ENCODE data around the gene FKTN.

FKTN gene

DNA sequence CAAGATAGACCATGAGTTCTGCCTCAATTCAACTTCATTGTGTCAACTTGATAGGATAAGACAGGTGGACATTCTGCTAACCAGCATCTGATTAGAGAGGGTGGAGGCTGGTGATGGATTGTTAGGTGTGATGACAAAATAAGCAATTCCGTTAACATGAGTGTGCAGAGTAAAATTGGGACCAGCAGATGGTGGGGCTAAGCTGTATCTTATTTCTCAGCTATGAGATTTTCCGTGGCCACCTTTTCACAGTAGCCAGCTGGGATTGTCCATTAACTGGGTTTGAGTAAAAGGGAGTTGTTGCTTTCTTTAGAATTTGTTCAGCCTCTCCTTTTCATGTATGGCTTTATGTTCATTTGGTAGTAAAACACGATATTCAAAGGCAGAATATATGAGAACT is 75.5 kb downstream of the FKTN start:
- no peak for DNase-seq

DNA sequence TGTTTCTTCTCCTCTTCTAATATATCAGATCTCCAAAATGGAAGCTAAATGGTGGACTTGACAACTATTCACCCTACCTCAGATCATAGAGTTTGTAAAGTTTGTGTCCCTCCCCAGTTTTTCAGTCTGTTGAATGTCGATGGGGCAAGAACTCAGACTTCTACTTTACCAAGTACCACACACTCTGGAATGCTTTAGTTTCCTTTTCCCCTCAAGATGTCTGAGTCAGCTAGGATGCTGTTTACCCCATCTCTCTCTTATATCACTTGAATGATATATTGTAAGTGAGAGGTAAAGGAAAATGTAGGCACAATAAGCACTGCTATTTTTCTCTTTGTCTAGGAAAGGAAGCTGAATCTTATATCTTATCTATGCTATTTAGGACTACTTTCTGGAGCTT is 78.4 kb downstream of the FKTN start:
- no peak for DNase-seq

DNA sequence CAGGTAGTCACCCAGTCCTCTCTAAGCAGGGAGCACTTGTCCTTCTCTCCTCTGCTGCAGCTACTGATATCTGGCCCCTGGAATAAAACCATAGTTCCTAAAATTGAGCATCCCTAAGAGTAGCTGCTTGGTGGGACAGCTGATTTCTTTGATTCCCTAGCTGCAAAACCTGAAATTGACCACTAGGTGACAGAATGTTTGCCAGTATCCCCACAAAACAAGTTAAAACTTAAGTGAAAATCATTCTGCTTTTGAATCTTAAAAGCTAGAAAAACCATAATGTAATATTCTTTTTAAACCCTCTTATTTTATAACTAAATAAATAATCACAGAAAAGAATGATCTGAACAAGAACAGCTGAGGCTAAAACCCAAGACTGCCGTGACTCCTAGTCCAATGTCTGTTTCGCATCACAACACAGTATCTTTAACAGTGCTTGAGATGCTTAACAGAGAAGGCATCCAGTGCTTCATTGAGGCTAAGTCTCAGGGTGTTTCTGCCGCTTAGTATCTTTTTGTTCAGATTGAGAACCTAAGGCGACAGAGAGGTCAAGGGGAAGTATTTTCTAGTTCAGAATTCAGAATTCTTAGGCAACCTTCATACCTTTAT is 80.0 kb downstream of the FKTN start:
- DNase-seq: no peak

DNA sequence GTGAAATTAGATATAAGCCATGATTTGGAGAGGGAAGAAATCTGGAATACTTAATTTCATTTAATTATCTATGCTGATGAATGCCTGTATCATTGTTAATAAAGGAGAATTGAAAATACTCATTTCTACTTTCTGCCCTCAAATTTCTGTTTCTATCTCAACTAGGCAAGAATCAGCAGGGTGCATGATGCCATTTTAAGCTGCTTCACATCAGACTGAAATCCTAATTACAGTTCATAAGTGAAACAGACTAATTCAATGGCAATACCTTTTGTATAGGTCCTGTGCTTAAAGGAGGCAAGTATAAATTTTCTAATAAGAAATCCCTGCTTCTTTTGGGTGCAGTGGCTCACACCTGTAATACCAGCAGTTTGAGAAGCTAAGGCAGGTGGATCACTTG is 82.0 kb downstream of the FKTN start:
- DNase-seq: no peak

DNA sequence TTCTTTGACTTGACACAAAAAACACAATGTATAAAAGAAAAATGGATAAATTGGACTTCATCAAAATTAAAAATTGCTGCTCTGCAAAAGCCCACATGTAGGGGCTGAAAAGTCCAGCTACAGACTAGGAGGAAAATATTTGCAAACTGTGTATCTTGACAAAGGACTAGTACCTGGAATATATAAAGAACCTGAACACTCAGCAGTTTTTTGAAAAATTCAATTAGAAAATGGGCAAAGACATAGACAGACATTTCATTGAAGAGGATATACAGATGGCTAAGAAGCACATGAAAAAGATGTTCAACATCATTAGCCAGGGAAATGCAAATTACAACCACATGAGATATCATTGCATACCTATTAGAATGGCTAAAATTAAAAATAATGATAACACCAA is 85.9 kb downstream of the FKTN start:
- no peak for DNase-seq

DNA sequence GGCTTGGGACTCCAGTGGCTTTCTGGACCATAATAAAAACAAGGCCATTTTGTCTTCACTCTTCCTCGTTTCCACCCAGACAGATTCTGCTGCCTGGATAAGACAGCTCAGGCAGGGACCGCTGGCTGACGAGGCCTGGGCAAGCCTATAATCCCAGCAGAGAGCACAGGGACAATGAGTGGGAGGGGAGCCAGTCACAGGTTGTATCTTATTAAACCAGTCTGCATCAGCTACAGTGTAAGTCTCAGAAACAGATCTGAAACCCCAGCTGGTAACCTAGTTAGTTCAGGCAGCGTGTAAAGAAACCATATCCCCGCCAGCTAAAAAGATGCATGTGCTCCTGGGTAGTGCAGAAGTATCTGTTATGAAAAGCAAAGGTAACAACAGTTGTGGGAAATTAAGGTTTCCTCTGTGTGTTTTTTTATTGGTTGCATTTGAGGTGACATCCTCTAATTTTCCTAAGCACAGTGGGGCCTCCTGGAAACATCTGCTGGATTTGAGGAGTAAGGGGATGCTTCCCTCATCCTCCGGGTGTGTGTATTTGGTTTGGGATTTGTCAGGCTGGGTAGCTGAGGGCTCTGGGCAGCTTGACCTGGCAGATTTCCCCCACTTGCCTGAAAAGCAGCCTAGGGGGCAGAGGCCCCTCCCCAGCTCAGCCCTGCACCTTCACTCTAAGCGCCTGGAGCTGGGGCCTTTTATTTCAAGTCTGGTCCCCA is 89.1 kb downstream of the FKTN start:
- DNase-seq: no peak

DNA sequence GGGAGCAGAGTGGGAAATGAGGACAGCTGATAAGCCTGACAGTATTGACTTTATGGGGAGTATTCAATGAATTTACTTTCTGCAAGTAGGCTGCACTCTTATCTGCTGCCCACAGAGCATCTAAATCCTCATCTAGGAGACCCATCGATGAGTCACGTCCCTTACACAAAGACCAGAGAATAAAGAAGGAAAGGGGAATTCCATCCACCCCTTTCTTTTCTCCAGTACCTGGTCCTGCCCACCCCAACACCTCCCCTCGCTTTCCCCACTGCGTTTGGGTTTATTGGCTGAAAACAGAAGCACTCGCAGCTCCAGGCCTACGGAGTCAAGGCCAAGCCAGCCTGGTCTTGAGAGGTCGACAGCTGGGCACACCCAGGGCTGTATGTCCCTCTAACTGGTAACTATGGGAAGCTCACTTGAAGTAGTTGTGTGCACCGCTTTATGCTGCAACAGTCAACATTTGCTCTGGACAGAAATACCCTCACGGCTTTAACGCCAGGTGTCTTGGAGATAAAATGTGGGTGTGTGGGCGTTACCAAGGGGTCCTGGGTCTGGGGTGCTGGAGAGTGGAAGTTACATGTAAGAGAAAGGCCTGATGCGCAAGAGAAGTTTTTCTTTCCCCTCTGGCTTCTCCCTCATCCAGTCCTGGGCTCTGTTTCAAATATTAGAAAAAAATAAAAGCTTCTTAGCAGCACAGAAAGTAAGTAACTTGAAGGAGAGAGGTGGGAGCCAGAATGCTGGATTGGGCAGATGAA is 89.8 kb downstream of the FKTN start:
- no peak for DNase-seq

DNA sequence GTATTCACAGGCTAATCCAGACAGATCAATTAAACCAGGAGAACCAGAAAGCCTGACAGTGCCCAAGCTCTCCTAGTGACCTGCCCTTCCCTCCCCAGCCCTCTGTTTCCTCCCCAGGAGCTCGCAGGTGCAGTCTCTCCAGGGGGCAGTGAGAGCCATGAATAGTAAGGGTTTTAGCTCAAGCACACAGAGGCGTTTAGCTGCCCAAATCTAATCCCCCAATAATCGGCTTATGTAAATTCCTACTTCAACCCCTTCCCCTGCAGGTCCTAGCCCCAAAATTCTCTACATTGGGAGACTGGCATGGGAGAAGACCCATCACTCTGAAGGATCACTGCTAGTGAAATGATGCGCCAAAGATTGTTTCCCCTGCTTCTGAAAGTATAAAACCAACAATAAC is 93.9 kb downstream of the FKTN start:
- no peak for DNase-seq

DNA sequence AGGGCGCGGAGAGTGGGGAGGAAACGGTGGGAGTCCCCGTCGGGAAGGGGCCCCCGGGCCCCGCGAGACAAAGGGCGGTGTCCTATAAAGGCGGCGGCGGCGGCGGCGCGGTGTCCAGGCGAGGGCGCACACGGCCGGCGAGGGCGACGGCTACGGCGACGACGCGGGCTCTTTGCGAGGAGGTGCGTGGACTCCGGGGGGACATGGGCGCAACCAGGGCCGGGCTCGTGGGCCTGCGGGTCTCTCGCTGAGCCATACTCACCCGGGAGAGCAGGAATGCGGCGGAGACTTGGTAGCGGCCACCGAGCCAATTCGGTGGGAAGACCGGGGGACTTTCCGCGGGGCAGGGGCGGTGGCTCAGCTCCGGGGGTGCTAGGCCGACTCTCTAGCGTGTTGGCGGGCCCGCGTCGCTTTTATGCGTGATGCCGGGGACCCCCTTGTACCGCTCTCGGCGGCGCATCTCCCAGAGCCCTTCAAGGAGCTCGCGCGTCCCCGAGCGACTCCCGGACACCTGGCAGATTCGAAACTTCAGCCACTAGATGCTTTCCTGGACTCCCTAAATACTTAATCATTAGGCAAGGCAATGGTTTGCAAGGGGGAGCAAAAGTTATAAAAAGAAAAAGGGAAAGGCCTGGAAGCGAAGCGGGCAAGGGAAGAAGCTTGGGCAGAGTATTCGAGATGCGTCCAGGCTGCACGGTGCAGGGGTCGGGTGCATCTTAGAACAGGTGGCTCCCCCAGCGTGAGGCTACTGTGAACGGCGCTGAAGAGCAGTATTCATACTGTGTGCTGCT is 98.4 kb downstream of the FKTN start:
- peak in 1 of 5 experiments; percentile 8 for DNase-seq

DNA sequence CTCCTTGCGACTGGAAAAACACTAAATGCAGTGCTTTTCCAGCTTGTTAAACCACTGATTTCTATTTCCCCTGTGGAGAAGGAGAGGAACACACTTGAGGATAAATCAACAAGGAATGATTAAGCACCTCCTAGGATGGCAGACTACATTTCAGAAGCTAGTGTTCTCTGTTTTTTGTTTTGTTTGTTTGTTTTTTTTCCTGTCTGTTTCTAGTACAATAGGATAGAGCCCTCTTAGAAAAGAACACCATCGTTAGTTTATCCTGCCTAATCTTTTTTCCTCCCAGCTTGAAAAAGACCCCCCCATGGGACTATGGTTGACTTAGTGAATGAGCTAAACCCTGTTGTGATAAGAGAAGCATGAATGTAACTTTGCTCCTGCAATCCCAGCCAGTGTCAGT is 100.4 kb downstream of the FKTN start:
- DNase-seq: no peak

DNA sequence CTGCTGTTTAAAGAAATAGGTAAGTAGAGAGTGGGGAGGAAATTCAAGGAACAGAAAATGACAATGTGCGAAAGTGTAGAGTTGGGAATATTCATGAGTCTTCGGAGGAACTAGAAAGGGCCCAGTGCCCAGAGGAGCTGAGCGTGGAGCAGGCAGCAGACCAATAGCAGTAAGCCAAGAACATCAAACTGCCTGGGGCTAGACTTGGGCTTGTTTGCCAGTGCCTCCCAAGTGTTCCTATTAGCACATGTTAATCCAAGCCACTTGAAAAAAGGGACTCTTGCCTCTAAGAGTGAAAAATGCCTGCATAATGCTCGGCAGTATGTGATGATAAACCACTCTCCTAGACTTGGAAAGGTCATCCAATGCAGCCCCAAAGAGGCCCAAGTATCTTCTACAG is 103.1 kb downstream of the FKTN start:
- DNase-seq: no peak

DNA sequence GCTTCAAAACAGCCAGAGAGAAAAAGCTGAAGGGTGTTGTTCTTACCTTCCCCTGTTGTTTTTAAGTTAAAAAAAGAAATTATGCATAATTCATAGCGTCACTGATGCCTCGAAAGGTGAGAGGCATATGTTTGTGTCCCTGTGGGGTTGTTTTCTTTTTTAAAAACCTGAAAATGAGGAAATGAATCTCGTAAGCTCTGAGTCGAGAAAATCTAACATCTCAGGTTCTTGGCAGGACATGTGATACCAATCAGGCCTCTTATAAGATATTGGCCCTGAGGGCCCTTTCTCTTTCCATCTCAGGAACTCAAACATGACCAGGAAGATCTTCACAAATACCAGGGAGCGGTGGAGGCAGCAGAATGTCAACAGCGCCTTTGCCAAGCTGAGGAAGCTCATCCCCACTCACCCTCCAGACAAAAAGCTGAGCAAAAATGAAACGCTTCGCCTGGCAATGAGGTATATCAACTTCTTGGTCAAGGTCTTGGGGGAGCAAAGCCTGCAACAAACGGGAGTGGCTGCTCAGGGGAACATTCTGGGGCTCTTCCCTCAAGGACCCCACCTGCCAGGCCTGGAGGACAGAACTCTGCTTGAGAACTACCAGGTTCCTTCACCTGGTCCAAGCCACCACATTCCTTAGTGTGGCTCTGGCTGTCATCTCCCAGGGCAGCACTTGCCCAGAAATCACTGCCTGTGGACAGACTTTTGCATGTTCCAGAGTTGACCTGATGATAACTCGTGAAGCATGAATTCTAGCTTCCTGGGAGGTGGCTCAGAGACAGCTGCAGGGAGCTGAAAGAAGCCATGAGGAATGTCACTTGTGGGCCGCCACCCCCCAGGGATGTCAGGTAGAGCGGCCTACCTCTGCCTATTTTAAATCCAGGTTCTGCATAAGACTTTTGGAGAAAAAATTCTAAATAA is 104.5 kb downstream of the FKTN start, which contains the start of gene TAL2:
Gene TAL2 (plus strand): TSS at position 274 of the 921 bp plus-strand sequence. CDS start 40 bp downstream, at position 314.
- no peak for DNase-seq

DNA sequence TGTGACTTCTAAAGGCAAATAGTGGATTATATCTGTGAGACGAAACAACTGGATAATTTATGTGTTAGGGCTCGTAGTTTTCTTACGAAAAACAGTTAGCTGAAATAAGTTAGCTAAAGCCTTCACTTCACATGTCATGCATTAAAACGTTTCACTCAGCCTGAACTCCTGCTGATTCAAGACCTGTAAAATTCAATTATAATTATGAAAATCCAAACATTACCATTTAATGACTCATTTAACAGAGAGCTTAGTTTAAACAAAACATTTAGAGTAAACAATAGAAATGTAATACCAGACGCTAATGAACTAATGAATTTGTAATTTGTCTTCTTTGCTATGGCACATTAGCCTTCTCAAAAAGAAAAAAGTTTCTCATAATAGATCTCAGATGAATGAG is 106.0 kb downstream of the FKTN start:
- no peak for DNase-seq

DNA sequence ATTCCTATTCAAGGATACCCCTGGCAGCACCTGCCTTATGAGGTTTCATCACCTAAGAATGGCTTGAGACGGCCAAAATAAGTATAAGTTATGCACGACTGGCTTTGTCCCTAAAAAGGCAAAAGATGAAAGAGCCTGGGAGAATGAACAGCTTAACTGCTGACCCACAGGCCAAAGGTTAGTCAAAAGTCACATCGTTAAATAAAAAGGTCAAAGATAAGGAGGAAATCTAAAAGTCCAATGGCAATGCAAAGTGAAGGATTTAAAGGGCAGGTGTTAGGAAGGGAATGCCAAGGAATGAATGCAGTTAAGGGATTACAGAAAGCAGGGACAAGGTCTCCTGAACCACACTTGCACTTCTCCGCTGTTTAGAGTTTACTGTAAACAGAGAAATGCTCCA is 109.9 kb downstream of the FKTN start:
- no peak for DNase-seq

DNA sequence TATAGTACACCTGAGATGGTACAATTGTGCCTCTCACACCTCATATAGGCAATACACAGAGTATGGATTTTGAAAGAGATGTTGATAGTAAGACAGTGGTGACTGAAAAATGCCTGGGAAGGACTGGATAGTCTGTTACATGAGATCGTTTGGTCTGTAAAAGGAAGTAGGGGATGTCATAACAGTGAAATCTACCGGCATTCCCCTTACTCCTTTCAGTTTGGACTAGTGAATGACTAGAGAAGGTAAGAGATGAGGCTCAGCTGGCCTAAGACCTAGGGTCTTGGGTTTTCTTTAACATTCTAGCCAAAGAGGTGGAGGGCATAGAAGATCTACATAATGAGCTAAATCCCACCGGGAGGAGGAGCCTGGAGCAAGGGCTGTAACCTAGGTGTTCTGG is 112.4 kb downstream of the FKTN start:
- DNase-seq: no peak

DNA sequence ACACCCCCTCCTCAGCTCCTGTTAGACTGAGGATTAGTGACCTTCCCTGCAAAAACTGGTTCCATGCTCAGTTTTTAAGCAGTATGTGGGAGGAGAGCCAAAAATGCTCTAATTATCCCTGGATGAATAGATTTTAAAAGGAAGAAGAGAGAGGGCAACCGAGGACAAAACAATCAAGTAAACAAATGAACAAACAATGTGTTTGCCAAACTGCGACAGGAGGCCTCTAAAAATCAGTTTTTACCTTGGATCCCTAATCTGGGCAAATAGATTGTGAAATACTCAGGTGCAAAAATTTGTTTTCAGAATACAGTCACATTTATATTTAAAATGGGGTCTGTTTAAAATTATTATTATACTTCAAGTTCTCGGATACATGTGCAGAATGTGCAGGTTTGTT is 112.8 kb downstream of the FKTN start:
- no peak for DNase-seq

DNA sequence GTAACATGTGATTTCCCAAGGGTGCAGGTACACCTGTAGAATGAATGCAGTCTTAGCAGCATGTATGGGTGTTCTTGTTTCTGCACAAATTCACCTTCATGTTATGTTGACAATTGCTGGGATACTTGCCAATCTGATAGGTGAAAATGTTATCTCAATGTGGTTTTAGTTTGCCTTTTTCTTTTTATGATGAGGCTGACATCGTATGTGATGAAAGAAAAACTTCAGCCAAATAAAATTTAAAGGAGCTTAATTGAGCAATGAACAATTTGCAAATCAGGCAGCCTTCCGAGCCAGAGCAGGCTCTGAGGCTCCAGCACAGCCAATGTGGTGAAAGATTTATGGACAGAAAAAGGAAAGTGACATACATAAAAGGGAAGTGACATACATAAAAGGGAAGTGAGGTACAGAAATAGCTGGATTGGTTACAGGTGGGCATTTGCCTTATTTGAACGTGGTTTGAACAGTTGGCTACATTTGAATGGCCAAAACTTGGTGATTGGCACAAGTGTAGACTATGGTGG is 114.8 kb downstream of the FKTN start:
- DNase-seq: no peak

DNA sequence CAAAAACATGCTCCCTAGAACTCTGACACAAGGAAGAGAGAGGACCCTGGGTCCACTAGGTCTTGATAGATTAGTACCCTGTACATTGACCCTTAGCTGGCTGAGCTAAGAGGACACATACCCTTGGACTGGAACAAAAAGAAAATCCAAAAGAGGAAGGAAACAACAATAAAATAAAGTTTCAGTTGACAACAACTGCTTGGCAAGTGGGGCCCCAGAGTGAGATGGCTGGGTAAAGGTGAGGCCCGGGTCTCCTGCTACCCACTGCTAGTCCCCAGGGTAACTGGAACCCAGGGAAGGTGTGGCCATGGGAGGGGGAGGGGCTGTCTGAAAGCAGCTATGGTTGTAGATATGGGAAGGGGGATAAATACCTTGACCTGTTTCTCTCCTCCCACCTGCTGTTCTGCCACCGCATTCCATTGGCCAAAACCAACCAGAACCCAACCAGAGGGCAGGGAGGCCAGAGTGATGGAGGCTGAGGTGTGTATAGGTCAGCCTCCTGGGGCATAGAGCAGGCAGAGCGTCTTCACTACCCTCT is 116.0 kb downstream of the FKTN start:
- DNase-seq: no peak

DNA sequence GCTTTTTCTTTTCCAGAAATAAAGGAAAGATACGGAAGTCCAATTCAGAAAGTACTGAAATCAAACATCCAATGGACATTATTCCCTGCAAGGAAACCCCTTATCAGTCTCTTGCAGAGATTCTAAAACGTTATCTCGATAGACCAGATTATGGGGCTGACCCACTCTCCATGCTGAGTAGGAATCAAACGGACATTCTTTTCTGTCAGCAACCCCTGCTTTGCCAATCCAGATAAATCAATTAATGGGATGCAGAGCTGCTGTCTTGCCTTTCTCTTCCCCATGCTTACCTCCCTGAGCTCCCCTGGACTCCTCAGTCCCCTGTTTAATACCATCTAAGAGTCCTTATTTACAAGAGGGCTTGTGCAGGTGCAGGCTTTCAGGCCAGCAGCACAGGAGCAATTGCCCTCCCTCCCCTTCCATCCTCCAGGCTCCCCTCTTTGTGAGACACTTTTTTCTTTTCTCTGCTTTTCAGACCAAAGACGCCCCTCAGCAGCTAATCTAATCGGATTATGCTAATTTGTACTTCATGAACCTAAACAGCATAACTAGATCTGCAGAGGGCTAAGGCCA is 118.5 kb downstream of the FKTN start:
- no peak for DNase-seq

DNA sequence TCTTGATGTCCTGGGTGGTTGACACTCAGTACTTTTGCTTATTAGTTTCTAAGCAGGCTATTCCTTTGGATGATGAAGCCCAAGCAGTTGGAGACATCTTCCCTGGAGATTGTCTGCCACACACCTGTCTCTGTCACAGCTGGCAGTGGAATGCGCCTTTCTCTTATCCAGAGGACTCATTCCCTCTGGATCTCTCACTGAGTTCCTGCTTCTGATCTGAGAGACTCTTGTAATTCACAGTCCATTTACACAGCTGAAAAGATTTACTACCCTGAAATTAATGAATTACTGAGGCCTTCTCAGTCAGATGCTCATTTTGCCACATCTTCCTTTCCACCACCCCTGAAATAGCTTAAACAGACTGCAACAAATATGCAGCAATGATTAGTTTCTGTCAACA is 120.2 kb downstream of the FKTN start:
- DNase-seq: no peak

DNA sequence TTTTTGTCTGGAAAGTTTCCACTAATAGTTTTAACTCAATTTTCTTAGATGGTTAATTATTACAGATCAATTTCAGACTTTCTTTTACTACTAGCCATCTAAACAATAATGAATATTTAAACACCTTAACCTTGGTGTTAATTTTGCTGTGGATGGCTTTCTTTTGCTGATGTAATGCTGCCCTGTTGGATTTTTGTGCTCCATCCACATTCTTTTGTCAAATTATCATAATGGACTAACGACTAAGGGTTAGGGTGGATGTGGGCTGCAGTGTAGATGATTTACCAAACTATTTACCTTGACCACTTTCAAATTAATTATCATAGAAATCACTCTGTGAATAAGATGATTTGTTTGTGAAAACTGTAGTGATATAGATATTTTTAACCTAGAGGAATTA is 120.8 kb downstream of the FKTN start:
- DNase-seq: no peak

All from T-helper 2 cell (primary cell).